ENCODE measurements around the gene ELP4.

ELP4 gene

DNA sequence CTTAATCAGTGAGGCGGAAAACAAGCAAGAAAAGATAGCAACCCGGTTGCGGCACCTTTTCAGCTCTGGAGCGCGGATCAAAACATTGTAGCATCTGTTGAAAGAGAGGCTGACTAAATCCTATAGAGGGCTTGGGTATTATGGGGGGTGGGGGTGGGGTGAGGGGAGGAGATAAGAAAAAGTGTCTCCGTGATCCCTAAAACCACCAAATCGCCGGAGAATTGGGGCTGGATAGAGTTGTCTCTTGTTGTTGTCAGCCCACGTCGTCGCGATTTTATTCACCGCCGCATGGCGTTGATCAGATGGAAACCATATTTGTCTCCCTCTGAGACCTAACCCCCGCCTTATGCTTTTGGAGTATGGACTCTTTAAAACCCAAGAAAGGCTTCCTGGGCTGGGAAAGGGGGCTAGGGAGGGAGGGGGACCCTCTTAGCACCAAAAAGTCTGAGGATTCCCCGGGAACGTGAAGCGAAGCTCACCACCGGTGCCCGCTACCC is 288.5 kb downstream of the ELP4 start:
- DNase-seq (ENCODE audit: low read depth in 1 of 2, low spot score in 1 of 2): no peak

DNA sequence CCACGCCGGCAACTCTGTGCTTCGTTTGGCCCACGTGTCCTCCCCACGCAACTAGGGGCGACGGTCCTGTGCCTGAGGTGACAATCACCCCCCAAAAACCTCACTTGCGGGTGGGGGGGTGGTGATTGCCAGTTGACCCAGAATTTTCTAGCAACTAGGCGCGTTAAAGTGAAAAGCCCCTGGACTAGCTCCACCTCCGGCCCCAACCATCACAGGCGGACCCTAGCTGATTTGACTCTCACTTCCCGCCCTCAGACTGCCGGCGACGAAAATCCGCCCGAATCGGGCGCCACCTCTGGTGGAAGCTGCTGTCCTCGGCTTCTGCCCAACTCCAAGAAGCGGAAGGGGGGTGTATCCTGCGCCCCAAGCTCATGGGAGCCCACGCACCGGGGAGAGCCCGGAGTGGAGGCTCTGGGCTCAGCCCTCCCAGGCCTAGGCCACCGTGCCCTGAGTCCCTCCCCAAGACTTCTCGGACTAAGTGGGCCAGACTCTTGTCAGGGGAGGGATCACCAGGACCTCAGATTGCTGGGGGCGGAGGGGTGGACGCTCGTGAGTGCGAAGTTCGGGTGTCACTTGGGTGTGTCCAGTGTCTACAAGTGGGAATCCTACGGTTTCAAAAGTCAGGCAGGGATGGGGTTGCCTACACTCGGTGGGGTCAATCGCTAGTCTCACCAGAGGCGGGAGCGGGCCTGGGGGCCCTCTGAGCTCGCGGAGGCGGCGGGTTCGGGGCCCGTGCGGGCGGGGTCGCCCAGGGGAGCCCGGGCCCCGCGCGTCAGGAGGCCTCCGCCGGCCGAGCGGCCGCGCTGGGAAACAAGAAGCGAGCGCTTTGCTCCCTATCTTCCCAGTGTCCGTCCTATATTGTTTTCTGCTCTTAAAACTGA is 289.2 kb downstream of the ELP4 start:
- no peak for DNase-seq (ENCODE audit: low read depth in 1 of 2, low spot score in 1 of 2)

GRCh38 chr11:31799435-31800397 is 290.1 kb downstream of the ELP4 start:
- no peak for DNase-seq (ENCODE audit: low read depth in 1 of 2, low spot score in 1 of 2)

GRCh38 chr11:31800398-31801265 is 291.1 kb downstream of the ELP4 start:
- DNase-seq (ENCODE audit: low read depth in 1 of 2, low spot score in 1 of 2): no peak

DNA sequence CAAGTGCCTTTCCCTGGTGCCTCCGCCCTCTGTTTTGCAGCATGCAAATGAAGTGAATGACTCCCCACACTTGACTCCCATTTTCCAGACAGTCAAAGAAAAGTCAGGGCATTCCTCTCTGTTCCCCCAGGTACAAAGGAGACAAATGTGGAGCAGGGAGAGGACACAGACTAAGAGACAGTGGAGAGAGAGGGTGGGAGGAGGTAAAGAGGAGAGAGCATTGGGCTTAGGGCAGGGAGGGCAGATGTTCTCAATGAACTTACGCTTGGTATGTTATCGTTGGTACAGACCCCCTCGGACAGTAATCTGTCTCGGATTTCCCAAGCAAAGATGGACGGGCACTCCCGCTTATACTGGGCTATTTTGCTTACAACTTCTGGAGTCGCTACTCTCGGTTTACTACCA is 291.7 kb downstream of the ELP4 start:
- no peak for DNase-seq (ENCODE audit: low read depth in 1 of 2, low spot score in 1 of 2)

GRCh38 chr11:31802000-31802551 is 292.5 kb downstream of the ELP4 start:
- DNase-seq (ENCODE audit: low read depth in 1 of 2, low spot score in 1 of 2): no peak

GRCh38 chr11:31802609-31802989 is 293.0 kb downstream of the ELP4 start:
- no peak for DNase-seq (ENCODE audit: low read depth in 1 of 2, low spot score in 1 of 2)

DNA sequence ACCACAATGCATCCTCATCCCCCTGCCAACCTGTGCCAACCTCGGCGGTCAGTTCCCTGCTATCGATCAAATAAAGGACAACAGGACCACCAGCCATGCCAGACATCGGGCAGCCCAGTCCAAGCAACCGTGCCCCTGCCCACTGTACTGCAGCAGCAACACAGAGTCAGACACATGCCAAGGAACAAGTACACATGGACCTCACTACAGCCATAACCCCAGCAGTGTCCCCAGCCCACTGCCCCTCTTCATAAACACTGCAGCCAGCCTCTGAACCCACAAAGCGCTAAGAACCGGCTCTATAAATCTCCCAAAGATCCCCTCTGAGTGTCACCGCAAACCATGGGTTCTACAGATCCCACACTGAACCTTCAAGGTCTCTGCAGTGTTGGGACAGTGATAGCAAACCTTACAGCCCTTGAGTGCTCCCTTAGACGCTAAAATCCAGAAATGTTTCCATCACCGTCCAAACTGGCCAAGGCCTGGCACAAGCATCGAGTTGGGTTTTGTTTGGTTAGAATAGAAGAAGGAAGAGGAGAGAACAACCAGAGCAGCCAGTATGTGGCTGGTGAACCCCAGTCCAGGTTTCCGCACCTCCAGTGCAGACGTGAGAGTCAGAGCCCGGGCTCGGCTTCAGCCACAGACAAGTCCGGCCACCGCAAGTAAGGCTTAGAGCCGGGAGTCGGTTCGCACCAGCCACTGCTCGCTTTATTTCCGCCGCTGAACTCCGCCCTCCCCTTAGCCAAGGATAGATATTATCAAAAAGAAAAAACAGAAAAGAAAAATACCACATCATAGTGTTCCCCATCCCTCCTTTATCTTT is 293.6 kb downstream of the ELP4 start:
- no peak for DNase-seq (ENCODE audit: low read depth in 1 of 2, low spot score in 1 of 2)

- DNase-seq (ENCODE audit: low read depth in 1 of 2, low spot score in 1 of 2): no peak
Measured at GRCh38 chr11:31803813-31804311, 294.3 kb downstream of the ELP4 start.

GRCh38 chr11:31804312-31805036 is 294.9 kb downstream of the ELP4 start:
- DNase-seq (ENCODE audit: low read depth in 1 of 2, low spot score in 1 of 2): no peak

DNA sequence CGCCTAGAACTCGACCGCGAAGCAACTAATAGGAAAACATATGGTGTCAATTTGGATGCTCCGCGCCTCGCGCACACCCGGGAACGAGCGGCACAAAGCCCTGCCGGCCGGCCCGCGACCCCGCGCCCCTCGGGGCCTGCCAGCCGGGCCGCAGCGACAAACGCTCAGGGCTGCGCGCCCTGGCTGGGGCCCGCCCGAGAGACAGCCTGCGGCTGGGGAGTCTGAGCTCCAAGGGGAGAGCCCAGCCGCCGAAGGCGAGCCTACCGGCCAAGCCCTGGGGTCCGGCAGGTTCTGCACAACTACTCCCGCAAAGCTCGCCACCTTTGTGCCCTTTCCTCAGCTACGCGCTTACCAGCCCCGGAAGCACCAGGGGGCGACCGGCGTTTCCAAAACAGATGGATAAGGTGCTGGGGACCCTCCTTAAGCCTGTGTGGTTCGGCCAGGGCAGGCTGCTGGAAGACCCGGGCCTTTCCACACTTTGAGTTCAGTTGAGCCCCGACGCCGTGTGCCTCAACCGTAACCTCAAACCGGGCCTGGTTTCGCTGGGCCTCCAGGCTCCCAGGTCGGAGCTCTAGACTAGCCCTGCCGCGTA is 295.6 kb downstream of the ELP4 start:
- DNase-seq (ENCODE audit: low read depth in 1 of 2, low spot score in 1 of 2): no peak

DNA sequence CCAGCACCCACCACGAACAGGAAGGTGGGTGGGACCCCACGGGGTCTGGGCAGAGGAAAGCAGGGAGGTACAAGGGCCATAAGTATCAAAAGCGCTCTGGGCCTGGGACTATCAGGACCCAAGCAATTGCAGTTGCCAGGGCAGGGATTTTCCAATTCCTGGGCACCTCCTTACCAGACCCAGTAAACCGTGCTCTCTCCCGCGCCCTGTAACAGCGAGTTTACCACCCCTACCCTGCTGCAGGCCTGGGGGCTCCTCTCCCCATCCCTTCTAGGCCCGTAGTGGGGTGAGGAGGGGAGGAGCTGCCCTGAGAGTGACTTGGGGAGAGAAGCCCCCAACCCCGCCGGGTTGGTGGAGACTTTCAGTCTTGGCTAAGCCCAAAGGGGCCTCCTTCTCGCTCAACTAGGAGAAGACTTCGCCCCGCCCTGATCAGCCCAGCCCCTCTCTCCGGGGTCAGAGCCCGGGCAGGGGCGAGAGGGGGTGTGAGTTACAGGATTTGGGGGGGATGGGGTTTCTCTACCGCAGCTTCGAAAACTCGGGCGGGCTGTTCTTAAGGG is 296.1 kb downstream of the ELP4 start:
- no peak for DNase-seq (ENCODE audit: low read depth in 1 of 2, low spot score in 1 of 2)

- no peak for DNase-seq (ENCODE audit: low read depth in 1 of 2, low spot score in 1 of 2)
Measured at GRCh38 chr11:31806186-31806927, 296.8 kb downstream of the ELP4 start.

DNA sequence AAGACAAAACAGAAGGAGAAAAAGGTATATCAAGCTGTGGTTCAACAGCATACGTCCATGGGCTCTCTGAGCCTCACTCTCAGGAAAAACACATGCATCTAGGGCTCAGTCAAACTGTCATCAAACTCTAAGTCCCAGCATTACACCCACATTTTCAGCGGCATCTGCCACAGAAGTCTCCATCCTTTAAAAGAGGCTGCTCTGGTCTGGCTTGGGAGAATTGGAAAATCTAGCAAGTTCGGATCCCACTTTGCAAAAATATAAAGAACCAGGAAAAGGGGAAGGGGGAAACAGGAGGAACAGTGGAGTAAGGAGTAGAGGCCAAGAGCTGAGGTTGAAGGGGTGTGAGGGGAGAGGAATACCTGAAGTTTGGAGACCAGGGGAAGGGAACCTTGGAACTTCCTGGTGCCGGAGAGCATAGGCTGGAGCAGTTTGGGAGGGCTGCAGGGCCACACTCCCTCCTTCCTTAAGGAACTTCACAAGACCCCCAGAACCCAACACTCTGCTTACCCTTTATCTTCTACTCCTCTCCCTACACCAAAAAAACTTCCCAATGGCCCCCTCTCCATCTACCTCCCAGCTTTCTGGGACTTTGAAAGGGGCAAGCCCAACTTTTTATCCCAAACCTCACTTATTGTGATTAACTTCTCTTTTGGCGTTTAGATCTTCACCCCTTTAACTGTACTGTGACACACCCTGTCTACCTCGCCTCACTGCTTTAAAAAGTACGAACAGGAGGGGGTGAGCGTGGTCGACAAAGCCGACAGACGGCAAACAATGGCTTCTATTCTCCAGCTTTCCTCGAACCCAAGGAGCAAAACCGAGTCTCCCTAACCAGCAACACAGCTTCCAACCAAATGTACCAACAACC is 297.6 kb downstream of the ELP4 start:
- DNase-seq (ENCODE audit: low read depth in 1 of 2, low spot score in 1 of 2): no peak

- no peak for DNase-seq (ENCODE audit: low read depth in 1 of 2, low spot score in 1 of 2)
Measured at GRCh38 chr11:31807799-31808667, 298.5 kb downstream of the ELP4 start.

All from activated T-helper 1 cell treated with anti-CD3 and anti-CD28 coated beads, Interleukin-2, amount 50 U/mL, for 16 hours (primary cell).